Measurements from ENCODE around the gene ASPSCR1.
"Not testable (repeated sequence)": the region's sequence is repeated elsewhere in the genome, so short reads cannot be mapped to it uniquely, and the experiment has no call there.

ASPSCR1 gene

DNA sequence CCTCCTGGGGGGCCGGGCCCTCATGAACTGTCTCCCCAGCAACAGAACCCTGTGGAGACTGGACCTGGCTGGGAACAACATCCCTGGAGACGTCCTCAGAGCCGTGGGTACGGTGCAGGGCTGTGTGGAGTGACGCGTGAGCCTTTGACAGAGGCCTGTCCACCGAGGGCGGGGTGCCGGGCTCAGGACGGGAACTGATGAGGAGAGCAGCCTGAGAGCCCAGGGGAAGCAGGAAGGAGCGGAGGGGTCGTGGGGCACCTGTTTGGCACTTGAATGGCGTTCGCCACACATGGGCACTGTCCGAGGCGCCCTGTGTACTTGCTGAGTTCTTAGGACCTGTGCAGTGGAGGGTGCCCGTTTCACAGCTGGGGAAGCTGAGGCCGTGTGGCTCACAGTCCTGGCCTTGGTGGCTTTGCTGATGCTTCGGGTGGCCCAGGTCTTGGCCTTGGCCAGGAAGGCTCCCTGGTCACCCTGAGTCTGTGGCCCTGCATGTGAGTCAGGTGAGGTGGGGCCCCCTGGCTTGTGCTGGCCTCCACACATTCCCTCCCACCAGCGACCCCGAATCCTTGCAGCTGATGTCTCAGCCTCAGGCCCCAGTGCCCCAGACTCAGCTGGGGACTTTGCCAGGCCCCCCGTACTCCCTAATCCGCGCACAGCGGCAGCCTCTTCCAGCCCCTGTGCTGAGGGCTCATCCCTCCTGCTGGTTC, 48.1 kb downstream of the ASPSCR1 start:
- no peak for DNase-seq

DNA sequence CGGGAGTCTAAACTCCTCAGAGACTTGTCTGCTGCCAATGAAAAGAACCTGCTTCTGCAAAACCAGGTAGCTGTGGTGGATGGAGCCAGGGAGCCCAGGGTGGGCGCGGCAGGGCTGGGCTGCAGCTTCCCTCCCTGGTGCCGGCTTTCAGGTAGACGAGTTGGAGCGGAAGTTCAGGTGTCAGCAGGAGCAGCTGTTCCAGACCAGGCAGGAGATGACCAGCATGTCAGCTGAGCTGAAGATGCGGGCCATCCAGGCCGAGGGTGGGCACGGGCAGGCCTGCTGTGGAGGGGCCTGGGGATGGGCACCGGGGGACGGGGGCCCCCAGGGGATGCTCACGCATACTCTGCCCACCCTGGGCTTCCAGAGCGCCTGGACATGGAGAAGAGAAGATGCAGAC, 50.8 kb downstream of the ASPSCR1 start:
- no peak for DNase-seq

DNA sequence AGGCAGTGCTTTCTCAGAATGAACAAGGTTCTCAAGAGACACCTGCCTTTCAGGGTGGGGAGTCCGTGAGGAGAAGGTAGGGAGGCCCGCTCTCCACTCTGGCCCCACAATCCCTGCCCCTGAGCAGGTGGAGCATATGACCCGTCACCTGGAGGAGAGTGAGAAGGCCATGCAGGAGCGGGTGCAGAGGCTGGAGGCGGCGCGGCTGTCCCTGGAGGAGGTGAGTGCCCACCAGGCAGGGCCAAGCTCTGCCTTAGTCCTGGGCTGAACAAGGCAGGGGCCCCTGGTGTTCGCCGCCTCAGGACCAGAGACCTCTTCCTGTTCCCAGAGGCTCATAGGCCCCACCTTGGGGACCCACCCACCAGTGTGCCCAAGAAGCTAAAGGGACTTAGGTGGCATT, 51.5 kb downstream of the ASPSCR1 start:
- no peak for DNase-seq

GRCh38 chr17:82029391-82029790, 52.0 kb downstream of the ASPSCR1 start:
- no peak for DNase-seq

DNA sequence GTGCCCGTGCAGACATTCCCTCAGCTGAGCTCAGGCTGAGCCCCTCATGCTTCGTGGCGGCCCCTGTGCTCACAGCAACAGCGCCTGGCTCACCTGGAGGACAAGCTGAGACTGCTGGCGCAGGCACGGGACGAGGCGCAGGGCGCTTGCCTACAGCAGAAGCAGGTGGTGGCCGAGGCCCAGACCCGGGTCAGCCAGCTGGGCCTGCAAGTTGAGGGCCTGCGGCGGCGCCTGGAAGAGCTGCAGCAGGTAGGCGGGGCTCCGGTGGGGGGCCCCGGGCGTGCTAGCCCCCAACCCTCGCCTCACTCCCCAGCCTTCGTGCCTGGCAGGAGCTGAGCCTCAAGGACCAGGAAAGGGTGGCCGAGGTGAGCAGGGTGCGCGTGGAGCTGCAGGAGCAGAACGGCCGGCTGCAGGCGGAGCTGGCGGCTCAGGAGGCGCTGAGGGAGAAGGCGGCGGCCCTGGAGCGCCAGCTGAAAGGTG, 52.6 kb downstream of the ASPSCR1 start:
- no peak for DNase-seq

DNA sequence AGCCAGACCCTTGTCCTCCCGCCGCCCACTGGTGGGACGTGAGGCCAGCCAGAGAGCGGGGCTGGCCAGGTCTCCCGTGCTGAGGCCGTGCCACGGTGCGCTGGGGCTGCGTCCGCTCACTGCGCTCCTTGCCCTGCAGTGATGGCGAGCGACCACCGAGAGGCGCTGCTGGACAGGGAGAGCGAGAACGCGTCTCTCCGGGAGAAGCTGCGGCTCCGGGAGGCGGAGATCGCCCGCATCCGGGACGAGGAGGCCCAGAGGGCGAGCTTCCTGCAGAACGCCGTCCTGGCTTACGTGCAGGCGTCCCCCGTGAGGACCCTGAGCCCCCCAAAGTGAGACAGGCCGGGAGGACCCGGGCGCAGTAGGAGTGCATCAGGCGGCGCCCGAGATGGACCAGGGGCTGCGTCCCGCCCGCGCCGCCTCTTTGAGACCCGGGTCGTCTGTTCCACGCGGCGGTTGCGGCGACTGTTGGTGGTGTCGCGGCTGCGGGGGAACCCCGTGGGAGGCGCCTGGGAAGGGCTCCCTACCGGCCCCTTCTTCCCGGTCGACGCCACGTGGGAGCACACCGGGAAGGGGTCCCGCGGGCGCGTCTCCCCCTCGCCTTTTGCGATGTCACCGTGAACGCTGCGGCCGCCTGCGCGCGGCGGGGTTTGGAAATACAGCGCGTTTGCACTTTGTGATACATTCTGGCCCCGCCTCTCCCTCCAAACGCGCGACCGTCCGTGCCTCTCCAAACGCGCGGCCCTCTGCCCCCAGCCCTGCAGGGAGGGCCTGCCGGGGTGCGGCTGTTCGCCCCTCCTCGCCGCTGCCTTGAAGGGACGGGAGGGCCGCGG, 53.3 kb downstream of the ASPSCR1 start:
- DNase-seq: peak; percentile 94

GRCh38 chr17:82031303-82031884, 54.0 kb downstream of the ASPSCR1 start, which contains the start of gene RAC3:
Gene RAC3 (plus strand): TSS chr17:82031678. CDS start chr17:82031762, 84 bp downstream.
- DNase-seq: no peak

GRCh38 chr17:82031885-82032627, 54.6 kb downstream of the ASPSCR1 start:
- DNase-seq: no peak

DNA sequence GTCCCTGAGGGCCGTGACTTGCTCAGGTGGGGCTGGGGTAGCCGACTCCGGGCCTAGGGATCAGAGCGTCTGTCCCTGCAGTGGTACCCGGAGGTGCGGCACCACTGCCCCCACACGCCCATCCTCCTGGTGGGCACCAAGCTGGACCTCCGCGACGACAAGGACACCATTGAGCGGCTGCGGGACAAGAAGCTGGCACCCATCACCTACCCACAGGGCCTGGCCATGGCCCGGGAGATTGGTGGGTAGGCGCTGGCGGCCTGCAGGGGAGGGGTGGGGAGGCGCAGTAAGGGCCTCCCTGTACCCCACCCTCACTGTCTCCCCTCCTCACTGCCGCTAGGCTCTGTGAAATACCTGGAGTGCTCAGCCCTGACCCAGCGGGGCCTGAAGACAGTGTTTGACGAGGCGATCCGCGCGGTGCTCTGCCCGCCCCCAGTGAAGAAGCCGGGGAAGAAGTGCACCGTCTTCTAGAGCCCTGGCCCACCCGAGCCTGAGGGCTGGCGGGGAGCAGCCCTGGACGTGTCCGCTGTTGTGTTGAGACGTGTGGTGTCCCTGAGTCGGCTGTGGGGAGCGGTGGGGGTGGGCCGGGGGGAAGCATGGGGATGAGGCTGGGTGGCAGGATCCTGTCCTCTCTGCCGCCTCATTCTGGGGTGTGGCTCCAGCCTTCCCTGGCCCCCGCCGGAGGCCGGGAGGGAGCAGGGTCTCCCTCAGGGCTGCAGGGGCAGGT, 56.1 kb downstream of the ASPSCR1 start:
- DNase-seq: no peak

GRCh38 chr17:82034371-82035011, 57.1 kb downstream of the ASPSCR1 start:
- DNase-seq: no peak

GRCh38 chr17:82035488-82035887, 58.1 kb downstream of the ASPSCR1 start:
- no peak for DNase-seq

- no peak for DNase-seq
Observed at GRCh38 chr17:82035956-82036633, 58.7 kb downstream of the ASPSCR1 start.

DNA sequence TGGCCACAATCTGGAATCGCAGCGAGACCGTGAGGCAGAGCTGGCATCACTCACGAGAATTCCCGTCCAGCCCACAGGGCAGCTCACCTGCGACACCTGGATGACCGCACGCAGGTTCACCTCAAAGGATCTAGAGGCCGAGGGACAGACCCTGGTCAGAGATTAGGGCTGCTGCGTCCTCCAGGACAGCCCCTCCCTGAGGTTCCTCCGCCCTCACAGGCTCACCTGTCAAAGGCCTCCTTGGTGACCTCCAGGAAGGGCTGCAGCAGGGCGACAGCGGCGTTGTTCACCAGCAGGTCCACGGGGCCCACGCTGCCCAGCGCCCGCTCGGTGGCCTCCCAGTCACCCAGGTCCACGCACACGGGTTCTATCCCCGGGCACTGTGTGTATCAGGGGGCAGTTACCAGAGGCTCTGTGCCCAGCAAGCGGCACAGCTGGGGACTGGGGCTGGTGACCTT, 59.2 kb downstream of the ASPSCR1 start:
- DNase-seq: no peak

DNA sequence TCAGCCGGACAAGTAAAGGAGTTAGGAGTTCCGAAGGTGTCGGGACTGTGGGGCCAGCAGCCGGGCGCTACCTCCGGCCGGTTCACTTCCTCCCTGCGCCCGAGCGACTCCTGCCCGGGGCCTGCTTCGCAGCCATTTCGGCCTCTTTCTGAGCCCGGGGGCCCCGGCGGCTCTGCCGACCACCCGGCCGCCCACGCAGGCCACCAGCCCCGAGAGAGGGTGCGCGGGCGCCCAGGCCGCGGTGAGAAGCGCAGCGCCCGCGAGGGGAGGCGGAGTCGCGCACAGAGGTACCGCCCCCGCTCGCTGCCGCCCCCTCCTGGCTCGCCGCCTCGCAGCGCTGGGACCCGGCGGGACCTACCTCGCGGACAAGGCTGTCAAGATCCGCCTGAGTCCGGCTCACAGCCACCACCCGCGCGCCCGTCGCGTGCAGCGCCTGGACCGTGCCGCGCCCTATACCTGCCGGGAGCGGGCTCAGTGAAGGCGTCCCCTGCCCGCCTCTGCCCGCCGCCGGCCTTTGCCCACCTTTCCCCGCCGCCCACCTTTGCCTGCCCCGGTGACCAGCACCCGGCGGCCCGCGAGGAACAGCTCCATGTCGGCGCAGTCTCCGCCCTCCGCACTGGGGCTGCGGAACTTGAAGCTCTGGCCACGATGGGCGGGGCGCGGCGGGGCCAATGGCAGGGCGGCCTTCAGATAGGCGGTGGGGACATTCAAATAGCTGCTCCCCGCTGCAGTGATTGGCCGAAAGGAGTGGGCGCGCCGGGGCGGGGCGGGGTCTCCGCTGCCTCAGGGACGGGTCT, 59.9 kb downstream of the ASPSCR1 start, which contains the start of gene DCXR:
Gene DCXR (minus strand): TSS at position 606 of the 797 bp plus-strand sequence. CDS start 15 bp downstream, at position 591.
- peak; percentile 98 for DNase-seq

DNA sequence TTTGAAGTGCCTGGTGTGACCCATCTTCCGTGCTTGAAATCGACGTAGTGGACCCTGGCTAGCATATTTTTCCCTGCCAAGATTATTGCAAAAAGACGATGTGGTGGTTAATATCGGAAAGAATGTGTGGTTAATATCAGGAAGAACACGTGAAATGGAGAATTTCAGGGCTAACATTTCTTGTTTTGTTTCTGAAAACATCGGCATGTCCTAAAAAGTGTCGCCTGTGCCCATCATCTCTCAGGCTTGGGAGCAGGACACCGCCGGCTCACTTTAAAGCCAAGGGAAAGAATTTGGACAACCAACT, 60.4 kb downstream of the ASPSCR1 start:
- DNase-seq: no peak

- not testable (repeated sequence) for DNase-seq
Observed at GRCh38 chr17:82038796-82039409, 61.5 kb downstream of the ASPSCR1 start.

GRCh38 chr17:82039695-82040299, 62.4 kb downstream of the ASPSCR1 start:
- DNase-seq: no peak

DNA sequence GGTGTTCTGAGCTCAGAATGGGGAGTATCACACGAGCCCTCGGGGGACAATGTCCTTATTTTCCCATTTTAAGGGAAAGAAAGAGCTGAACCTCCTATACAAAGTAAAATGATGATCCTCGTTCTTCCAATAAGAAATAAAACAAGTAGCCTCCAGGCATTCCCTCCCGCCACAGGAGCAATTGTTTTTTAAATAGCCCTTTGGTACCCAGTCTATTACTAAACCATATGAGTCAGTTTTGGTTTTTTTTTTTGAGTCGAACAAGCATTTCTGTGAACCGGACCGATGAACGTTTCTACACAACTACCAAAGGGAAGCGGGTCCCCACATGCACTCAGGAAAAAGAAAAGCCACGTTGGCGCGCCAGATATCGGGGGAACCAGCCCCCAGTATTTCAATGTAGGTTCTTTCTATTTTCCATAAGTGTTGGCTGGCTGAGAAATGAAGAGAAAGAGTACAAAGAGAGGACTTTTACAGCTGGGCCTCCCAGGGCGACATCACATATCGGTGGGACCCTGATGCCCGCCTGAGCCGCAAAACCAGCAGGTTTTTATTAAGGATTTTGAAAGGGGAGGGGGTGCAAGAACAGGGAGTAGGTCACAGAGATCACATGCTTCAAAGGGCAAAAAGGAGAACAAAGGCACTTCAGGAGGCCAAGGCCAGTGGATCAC, 63.9 kb downstream of the ASPSCR1 start:
- no peak for DNase-seq

- no peak for DNase-seq
Observed at GRCh38 chr17:82042649-82043048, 65.2 kb downstream of the ASPSCR1 start.

Data from retina (tissue), 1 donor.